Activated CD4-positive, alpha-beta T cell treated with anti-CD3 and anti-CD28 coated beads, Interleukin-2, amount 50 U/mL, for 4 hours (primary cell): ENCODE results near the gene ATXN2.

ENCODE experiments used
- DNase-seq, 2 experiments: peaks; one replicate each; pipeline ENCODE4 v3.0.0-alpha.2; 2020

Gene ATXN2

GRCh38 chr12:111435661-111436201 lies 163.4 kb downstream of the ATXN2 start:
- DNase-seq, result no peak

DNA sequence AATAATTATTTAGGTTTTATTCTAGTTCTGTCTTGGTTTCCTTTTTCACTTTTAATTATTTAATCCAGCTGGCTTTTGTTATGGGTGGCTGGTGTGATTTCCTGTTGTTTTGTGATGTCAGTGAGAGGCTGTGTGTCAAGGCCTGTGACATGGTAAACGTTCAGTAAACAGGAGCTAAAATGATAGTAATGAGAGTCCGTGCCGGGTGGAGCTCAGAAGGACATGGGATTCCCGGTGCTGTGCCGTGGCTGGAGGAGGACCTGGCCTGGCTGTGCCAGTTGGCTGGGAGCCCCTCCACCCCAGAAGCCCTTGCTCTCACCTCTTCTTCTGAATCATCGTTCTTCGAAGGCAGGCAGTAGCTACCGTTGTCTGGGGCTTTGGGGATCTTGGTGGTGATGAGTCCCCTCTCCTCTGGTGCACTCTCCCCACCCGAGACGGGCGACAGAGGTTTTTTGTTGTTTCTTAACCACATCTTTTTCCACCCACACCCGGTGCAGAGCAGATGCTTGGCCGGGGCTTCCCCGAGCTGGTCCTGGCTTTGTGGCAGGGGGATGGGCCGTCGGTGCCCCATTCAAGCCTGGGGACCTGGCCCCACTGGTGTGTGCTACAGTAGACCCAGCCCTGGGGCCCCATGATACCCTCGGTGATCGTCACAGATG lies 164.3 kb downstream of the ATXN2 start:
- DNase-seq, result peak; percentile 84 to 86

- DNase-seq, result no peak
Measured at GRCh38 chr12:111434049-111434448, 165.1 kb downstream of the ATXN2 start.

DNA sequence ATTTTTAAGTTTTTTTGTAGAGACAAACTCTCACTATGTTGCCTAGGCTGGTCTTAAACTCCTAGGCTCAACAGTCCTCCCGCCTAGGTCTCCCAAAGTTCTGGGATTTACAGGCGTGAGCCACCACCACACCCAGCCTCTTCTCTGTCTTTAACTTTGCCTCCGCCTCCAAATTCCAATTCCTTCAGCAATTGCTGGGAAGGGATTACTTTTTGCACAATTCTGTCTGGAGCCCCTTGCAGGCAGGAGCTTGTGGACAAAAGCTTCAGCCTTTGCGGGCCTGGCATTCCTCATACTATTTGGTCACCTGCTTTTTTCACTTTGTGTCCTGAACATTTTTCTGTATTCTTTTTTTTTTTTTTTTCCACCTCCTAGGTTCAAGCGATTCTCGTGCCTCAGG lies 167.3 kb downstream of the ATXN2 start:
- no peak for DNase-seq

GRCh38 chr12:111430433-111431353 lies 168.4 kb downstream of the ATXN2 start:
- DNase-seq, result peak; percentile 63 to 66

DNA sequence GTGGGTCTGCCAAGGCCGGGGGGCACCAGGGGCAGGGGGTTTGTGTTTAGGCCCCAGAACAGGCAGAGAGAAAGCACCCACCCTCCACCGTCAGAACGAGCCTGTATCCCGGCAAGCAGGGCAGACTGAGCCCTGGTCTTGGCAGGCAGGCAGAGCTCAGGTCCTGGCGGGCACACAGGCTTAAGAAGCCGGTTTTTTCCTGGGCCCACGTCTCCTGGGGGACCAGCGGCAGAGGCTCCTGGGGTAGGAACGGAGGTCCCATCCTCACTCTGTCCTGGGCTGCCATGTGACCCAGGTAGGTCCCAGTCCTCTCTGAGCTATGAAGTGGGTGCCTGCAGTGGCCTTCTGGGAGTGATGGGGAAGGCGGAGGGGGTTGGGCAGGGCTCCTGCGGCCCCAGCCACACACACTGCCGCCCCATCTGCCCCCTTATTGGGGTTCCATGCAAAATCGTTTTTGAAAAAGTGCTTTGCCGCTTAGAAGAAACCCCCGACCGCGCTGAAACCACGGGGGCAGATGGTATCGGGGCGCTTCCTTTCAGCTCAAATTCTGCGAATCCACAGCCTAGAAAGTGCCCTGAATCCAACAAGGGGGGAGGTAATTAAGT lies 169.2 kb downstream of the ATXN2 start:
- DNase-seq, result peak; percentile 56 to 58

DNA sequence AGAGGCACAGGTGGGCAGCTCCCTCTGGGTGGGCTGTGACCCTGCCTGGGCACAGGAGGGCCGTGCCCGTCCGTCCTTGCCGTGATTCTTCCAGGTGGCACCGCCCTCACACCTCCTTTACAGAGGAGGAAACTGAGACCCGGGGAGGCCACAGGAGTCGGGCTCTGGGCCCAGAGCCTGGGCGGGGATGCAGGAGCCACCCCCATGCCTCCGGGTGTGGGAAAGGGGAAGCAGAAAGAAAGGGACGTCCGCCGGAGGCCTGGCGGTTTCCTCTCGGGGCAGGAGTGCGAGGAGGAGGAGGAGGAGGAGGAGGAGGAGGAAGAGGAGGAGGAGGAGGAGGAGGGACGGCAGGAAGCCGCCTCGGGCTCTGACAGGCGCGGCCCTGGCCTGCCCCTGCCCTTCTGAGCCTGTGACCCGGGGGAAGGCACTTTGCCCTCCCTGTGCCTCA lies 170.4 kb downstream of the ATXN2 start:
- DNase-seq, result no peak

DNA sequence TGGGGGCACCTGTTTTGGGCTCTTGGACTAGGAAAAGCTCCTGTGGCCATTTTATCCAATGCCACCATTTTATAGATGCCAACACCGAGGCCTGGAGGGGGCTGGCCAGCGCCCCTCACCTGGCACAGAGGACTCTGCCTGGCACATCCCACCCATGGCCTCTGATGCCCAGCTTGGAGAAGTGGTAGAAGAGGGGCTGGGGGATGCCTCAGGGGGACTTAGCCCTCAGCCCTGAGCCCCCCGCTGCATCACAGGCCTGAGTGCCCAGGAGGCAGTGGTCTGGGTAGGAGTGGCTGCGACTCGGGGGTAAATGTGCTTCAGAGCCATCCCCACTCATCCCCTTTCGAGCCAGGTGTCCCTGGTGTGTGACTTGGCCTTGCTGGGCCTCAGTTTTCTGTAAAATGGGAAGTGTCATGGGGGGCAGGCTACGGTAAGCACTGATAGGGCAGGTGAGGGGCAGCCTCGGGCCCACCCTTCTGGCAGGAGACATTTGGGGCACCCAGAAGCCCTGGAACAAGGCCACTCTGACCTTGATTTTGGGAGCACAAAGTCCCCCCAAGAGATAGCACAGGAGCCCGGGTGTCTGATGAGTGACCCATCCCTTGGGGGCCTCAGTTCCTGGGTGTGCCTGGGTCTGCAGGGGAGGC lies 170.9 kb downstream of the ATXN2 start:
- DNase-seq, result no peak

DNA sequence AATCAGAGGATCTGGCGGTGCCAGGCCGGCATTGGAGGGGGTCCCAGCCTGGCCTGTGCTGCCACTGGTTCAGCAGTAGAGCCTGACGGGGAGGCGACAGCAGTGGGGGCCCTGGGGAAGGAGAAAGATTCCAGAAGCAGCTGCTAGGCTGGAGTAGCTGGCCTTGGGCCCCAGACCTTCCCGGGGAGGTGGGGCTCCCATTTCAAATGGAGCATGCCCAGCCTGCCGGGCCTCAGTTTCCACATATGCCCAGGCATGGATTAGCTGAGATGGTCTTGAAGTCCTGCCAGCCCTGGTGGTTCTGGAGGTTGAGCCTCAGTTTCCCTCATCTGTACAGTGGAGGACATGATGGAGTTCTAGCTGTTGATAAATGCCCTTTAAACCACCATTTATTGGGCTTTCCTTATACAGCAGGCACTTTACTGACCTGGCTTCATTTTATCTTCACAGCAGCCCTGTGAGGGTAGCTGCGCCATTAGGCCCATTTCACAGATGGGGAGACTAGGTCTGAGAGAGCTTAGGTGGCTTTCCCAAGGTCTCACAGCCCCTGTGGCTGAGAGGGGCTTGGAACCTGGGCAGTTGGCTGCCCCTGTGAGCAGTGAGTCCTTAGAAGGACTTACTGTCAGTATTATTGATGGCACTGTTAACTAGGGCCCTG lies 171.6 kb downstream of the ATXN2 start:
- DNase-seq, result no peak

DNA sequence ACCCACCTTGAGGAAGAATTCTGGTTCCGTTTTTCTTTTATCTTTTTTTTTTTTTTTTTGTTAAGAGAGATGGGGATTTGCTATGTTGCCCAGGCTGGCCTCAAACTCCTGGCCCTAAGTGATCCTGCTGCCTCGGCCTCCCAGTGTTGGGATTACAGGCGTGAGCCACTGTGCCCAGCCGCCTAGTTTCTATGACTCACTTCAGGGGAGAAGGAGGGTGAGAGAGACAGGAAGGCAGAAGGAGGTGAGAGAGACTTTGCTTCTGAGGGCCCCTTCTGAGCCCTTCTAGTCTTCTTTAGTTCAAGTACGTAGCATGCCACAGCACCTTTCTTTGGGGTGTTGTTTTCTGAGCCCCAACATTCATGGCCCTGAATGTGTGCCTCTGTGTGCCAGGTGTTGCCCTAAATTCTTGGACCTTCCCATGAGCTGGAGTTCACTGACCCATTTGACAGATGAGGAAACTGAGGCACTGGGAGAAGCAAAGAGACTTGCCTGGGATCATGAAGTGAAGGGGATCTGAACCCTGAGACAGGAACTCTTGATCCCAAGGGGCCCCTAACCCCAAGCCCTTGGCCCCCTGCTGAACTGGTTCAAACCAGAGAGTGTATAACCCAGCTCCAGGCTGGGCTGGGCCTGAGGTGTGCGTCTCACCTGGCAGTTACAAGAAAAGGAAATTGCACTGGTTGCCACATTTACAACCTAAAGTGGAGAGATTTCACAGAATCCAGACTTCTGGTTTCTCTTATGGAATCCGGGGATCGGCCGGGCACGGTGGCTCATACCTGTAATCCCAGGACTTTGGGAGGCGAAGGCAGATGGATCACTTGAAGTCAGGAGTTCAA lies 172.6 kb downstream of the ATXN2 start:
- no peak for DNase-seq

DNA sequence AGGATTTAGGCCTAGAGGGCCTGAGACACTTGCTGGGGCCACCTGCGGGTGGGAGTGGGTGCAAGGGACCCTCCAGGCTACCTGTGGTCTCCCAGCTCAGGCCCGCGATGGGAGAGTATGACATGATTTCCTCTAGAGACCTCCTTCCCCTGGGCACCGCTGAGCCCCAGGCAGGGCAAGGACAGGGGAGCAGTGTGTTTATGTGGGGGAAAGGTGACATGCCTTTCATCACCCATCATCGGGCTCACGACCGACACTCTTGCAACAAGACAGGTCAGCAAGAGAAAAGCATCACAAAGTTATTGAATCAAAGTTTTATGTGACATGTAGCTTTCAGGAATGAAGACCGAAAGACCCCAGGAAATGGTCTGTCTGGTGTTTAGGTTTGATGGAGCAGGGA lies 173.5 kb downstream of the ATXN2 start:
- no peak for DNase-seq

DNA sequence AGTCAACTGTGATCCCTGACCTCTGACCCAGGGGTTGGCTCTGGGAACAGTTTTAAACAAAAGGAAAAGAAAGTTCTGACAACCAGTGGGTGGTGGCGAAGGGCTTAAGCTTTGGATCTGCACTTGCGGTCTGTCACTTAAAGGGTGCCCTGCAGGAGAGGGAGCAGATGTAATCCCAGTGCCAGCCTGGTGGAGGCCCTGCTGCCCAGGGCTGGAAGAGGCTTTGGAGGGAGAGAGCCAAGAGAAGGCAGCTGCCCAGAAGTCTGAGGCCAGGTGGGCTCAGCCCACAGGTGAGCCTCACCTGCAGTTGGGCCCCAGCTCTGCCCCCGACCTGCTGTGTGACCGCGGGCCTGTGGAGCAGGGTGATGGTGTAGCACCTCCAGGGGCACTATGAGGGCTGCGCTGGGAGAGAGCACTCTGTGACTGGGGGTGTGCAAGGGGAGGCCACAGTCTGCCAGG lies 174.3 kb downstream of the ATXN2 start:
- DNase-seq, result no peak

- no peak for DNase-seq
Measured at GRCh38 chr12:111424189-111424792, 174.8 kb downstream of the ATXN2 start.

GRCh38 chr12:111420494-111420893 lies 178.6 kb downstream of the ATXN2 start:
- DNase-seq, result no peak

DNA sequence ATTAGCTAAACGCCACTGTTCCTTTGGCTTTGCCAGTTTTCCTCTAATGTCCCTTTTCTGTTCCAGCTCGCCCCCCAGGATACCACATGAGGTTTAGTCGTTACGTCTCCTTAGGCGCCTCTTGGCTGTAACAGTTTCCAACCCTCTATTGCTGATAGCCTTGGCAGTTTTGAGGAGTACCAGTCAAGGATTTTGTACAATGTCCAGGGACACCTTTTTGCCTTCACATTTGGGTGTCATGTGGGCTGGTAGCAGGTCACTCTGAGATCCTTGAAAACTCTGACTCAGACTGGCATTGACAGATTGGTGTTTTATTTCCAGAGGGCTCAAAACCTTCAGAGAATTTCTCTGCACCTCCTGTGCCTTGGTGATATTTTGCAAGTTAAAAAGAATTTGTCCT lies 179.3 kb downstream of the ATXN2 start:
- DNase-seq, result no peak

DNA sequence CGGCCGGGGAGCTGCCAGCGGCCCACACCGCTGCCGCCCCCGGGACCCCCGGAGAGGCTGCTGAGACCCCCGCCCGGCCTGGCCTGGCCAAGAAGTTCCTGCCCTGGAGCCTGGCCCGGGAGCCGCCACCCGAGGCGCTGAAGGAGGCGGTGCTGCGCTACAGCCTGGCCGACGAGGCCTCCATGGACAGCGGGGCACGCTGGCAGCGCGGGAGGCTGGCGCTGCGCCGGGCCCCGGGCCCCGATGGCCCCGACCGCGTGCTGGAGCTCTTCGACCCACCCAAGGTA lies 180.6 kb downstream of the ATXN2 start:
- DNase-seq, result no peak

- no peak for DNase-seq
Measured at GRCh38 chr12:111417784-111418593, 181.1 kb downstream of the ATXN2 start.

GRCh38 chr12:111417290-111417689 lies 181.8 kb downstream of the ATXN2 start:
- DNase-seq, result no peak

- no peak for DNase-seq
Measured at GRCh38 chr12:111414711-111415252, 184.3 kb downstream of the ATXN2 start.
